HUES64 (cell line): ENCODE results near the gene GINS2.

Source experiments
- H3K27ac ChIP-seq: 2 replicates; pipeline ENCODE4 v1.7.0; 2013; ENCODE audit warnings: low read depth, low read length, inconsistent platforms
- H3K27me3 ChIP-seq: 2 replicates; pipeline ENCODE4 v1.6.1; 2013; ENCODE audit warnings: mild to moderate bottlenecking, low read length; ENCODE audit not compliant: insufficient read depth
- H3K36me3 ChIP-seq: 2 replicates; pipeline ENCODE4 v1.6.1; 2013; ENCODE audit warnings: mild to moderate bottlenecking, low read length; ENCODE audit not compliant: insufficient read depth
- H3K4me1 ChIP-seq: 2 replicates; pipeline ENCODE4 v1.6.1; 2013; ENCODE audit warnings: mild to moderate bottlenecking, low read length, moderate library complexity; ENCODE audit not compliant: insufficient read depth
- H3K4me3 ChIP-seq: 2 replicates; pipeline ENCODE4 v1.5.1; 2013; ENCODE audit warnings: mild to moderate bottlenecking, low read length, moderate library complexity
- H3K9ac ChIP-seq: 2 replicates; pipeline ENCODE4 v1.6.1; 2013; ENCODE audit warnings: mild to moderate bottlenecking, low read depth, low read length
- H3K9me3 ChIP-seq: 2 replicates; pipeline ENCODE4 v1.6.1; 2013; ENCODE audit warnings: low read depth, low read length; ENCODE audit not compliant: insufficient read depth
- WGBS: fragments of 150-250, 120-280 bp; methylation state at CpG from one replicate; pipeline ENCODE4 v1.1.7; 2013; ENCODE audit warnings: missing lambda C conversion rate; 5-methylcytosine and 5-hydroxymethylcytosine counted together

The GINS2 gene

DNA sequence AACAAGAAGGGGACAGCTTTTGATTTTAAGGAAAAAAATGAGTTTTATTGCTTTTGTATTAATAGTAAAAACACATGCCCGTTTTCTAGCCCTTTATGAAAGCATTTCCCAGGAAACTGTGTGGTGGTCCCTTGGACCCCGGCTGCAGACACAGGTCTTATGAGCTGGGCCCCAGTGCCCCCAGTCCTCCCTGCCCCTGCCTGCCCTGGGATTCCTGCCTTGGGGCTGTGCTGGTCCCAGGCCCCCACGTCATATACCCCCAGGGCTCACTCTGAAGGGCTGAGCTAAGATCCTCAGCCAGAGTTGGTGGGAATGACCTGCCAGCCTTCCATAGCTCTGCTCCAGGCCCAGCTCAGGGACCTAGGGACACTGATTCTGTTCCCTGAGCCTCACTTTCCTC, 30.8 kb downstream of the GINS2 start:
- H3K36me3 ChIP-seq, result peaks cover 91% of the 10 kb centered on the region
- H3K9me3 ChIP-seq, result no peaks in the 10 kb centered on the region
- H3K4me1 ChIP-seq, result no peaks in the 10 kb centered on the region
- H3K27me3 ChIP-seq, result no peaks in the 10 kb centered on the region
- no peak overlapping the region for H3K4me3 ChIP-seq
- 92% methylated on average over 3 of the region's 3 CpGs for WGBS
- no peak overlapping the region for H3K27ac ChIP-seq
- no peak overlapping the region for H3K9ac ChIP-seq

DNA sequence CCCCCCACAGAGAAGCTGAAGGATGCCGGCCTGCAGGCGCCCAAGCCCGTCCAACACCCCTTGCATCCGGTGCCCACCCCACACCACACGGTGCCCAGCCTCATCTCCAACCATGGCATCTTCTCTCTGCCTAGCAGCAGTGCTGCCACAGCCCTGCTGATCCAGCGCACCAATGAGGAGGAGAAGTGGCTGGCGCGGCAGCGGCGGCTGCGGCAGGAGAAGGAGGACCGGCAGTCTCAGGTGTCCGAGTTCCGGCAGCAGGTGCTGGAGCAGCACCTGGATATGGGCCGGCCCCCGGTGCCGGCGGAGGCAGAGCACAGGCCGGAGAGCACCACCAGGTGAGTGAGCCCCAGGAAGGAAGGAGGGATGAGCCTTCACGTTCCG, 31.5 kb downstream of the GINS2 start:
- Histone ChIP-seq H3K9me3 (no peaks in the 10 kb centered on the region), H3K27me3 (no peaks in the 10 kb centered on the region), H3K36me3 (peaks cover 84% of the 10 kb centered on the region), H3K4me1 (no peaks in the 10 kb centered on the region), H3K27ac (no peak overlapping the region), H3K9ac (no peak overlapping the region), H3K4me3 (no peak overlapping the region)
- 95% methylated on average over 21 of the region's 21 CpGs for WGBS

DNA sequence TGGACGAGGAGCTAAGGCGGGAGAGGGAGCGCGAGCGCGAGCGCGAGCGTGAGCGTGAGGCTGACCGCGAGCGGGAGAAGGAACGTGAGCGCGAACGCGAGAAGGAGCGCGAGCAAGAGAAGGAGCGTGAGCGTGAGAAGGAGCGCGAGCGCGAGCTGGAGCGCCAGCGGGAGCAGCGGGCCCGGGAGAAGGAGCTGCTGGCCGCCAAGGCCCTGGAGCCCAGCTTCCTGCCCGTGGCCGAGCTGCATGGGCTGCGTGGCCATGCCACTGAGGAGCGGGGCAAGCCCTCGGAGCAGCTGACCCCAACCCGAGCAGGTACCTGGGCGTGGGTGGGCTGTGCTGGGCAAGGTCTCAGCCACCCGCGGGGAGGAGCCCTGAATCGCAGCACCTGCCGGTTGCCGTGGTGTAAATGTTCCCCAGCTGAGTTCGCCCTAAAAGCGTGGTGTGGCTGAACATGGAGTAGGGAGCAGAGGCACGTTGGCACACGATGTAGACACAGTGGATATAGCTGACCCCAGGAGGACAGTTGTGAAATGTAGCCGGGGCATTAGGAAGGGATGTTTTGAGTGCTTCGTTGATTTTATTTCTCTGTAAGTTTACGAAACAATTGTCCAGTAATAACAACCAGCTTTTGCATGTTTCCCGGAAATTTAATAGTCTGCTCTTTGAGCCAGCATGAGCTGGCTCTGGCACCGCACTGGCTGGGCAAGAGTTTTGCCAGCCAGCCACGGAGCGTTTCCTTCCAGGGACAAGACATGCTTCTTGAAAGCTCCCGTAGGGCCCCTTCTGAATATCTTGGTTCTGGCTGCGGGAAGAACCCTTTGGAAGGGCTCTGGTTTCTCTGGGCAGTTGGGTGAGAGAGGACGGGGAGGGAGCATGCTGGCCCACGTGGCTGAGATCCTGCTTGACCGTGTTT, 32.1 kb downstream of the GINS2 start:
- no peak overlapping the region for H3K4me3 ChIP-seq
- WGBS, result 95% methylated on average over 59 of the region's 59 CpGs
- no peaks in the 10 kb centered on the region for H3K27me3 ChIP-seq
- H3K9ac ChIP-seq, result no peak overlapping the region
- no peak overlapping the region for H3K27ac ChIP-seq
- H3K4me1 ChIP-seq, result no peaks in the 10 kb centered on the region
- H3K9me3 ChIP-seq, result no peaks in the 10 kb centered on the region
- H3K36me3 ChIP-seq, result peaks cover 80% of the 10 kb centered on the region

DNA sequence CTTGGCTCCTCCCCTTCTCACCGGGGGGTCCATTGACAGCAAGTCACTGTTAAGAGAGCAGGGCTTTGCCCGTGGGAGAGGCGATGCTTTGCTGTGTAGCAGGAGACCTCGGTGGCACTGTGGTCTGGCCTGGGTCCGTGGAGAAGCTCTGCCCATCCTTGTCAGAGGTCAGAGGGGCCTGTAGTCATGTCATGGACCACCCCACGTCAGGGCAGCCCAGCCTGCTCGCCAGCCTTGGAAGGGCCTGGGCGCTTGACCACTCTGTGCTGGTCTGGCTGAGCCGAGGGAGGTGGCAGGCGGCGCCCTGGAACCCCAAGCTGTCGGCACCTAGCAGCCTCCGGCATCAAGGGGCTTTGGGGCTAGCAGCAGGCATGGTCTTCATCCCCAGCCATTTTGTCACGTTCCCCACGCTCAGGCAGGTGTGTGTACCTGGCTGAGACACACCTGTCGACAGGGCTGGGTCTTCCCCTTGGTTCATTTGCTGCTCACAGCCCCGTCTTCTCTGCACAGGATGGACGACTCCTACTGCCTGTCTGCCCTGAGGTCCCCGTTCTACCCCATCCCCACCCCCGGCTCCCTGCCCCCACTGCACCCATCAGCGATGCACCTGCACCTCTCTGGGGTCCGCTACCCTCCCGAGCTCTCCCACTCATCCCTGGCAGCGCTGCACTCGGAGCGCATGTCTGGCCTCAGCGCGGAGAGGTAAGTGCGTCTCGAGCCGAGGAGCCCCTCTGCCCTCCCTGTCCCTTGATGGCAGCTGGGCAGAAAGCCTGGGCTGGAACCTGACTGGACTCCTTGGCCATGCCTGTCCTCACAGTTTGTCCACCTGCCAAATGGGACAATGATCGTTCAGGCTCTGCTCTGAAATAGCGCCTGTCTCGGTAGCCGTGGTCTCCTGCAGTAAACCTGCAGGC, 33.3 kb downstream of the GINS2 start:
- Histone ChIP-seq H3K27me3 (no peaks in the 10 kb centered on the region), H3K9me3 (no peaks in the 10 kb centered on the region), H3K4me3 (no peak overlapping the region), H3K9ac (no peak overlapping the region), H3K27ac (no peak overlapping the region), H3K36me3 (peaks cover 73% of the 10 kb centered on the region), H3K4me1 (no peaks in the 10 kb centered on the region)
- 93% methylated on average over 35 of the region's 35 CpGs for WGBS

DNA sequence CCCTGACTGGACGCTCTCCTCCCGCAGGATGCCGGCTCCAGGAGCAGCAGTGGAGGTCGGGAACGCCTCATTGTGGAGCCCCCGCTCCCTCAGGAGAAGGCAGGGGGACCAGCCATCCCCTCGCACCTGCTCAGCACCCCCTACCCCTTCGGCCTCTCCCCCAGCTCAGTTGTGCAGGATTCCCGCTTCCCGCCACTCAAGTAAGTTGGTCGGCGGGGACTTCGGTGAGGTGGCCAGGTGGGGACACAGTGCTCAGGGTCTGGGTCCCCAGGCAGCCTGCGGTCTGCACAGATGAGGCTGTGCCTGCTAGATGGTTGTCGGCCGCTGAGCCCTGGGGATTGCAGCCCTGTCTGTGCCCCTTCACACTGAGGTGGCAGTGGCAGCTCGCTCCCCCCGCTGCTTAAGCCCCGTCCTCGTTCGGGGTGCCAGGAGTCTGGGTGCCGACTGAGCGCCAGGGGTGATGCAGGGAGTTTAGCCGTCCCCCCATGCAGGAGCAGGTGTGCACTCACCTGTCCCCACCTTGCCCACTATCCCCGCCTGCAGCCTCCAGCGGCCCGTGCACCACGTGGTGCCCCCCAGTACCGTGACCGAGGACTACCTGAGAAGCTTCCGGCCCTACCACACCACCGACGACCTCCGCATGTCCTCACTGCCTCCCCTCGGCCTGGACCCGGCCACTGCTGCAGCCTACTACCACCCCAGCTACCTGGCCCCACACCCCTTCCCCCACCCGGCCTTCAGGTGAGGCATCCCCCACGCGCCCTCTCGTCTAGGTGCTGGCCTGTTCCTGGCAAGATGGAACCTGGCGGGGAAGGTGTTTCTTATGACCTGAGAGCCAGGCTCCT, 34.3 kb downstream of the GINS2 start:
- H3K36me3 ChIP-seq, result peaks cover 74% of the 10 kb centered on the region
- 95% methylated on average over 41 of the region's 41 CpGs for WGBS
- H3K4me3 ChIP-seq, result no peak overlapping the region
- H3K27me3 ChIP-seq, result no peaks in the 10 kb centered on the region
- no peak overlapping the region for H3K9ac ChIP-seq
- H3K4me1 ChIP-seq, result no peaks in the 10 kb centered on the region
- no peak overlapping the region for H3K27ac ChIP-seq
- H3K9me3 ChIP-seq, result no peaks in the 10 kb centered on the region

DNA sequence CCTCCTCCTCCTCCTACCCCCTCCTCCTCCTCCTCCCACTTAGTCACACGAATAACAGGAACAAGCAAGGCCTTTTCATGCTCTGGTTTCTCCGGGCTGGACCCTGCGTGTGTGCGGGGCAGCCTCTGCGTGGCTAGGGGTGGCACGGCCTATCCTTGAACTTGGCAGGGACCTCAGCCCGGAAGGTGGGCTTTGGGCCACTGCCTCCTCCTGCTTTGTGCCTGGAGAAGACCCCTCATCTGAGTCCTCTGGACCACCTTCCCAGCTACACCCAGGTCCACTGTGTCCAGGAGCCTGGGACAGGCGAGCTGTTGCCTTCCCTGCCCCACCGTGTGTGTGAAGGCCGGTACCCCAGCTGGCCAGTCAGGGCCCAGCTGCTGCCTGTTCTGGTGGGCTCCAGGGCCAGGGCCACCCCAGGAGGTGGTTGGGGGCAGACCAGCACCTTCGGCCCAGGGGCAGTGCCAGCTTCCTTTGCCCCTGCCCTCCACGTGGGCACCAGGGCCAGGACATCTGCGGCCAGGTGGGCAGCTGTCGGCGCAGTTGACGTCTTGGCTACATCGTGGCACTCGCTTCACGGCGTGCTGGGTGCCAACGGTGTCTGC, 35.4 kb downstream of the GINS2 start:
- no peak overlapping the region for H3K9ac ChIP-seq
- no peaks in the 10 kb centered on the region for H3K9me3 ChIP-seq
- no peaks in the 10 kb centered on the region for H3K27me3 ChIP-seq
- peaks cover 70% of the 10 kb centered on the region for H3K36me3 ChIP-seq
- no peaks in the 10 kb centered on the region for H3K4me1 ChIP-seq
- no peak overlapping the region for H3K4me3 ChIP-seq
- WGBS, result 95% methylated on average over 21 of the region's 21 CpGs
- no peak overlapping the region for H3K27ac ChIP-seq

DNA sequence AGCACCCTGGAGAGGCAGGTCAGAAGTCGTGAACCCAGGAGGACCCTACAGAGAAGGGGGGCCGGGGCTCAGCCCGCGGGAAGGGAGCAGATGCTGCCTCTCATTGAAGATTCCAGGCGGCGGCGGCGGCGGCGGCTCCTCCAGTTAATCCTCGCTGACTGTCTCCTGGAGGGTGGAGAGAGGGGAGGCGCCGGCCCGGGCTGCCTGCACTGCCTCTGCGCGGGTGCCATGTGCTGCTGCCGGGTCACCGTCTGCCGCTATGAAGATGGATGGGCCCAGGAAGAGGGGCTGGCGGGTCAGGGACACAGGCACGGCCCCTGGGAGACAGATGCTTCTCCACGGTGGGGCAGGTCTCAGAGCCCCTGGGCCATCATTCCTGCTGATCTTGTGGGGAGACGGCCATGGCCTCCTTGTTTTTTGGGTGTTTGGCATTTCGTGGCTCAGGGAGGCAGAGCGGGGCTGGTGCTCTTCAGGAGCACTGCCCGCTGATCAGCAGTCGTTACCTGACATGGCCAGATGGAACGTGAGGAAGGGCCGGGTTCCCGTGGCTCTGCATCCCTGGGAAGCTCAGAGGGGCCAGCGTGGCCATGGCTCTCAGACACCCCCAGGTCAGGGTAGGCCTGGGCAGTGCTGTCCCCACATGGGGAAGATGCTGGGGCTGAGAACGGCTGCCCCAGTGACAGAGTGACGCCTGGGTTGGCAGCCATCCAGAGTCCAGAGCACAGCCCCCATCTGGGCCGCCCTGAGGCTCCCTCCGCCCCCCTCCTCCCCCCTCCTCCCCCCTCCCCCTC, 36.1 kb downstream of the GINS2 start:
- Histone ChIP-seq H3K27me3 (no peaks in the 10 kb centered on the region), H3K9ac (no peak overlapping the region), H3K9me3 (no peaks in the 10 kb centered on the region), H3K4me3 (no peak overlapping the region), H3K27ac (peak overlapping the region; percentile 52; the same call in 1 of the 2 replicates), H3K4me1 (no peaks in the 10 kb centered on the region), H3K36me3 (peaks cover 63% of the 10 kb centered on the region)
- 79% methylated on average over 33 of the region's 35 CpGs for WGBS

DNA sequence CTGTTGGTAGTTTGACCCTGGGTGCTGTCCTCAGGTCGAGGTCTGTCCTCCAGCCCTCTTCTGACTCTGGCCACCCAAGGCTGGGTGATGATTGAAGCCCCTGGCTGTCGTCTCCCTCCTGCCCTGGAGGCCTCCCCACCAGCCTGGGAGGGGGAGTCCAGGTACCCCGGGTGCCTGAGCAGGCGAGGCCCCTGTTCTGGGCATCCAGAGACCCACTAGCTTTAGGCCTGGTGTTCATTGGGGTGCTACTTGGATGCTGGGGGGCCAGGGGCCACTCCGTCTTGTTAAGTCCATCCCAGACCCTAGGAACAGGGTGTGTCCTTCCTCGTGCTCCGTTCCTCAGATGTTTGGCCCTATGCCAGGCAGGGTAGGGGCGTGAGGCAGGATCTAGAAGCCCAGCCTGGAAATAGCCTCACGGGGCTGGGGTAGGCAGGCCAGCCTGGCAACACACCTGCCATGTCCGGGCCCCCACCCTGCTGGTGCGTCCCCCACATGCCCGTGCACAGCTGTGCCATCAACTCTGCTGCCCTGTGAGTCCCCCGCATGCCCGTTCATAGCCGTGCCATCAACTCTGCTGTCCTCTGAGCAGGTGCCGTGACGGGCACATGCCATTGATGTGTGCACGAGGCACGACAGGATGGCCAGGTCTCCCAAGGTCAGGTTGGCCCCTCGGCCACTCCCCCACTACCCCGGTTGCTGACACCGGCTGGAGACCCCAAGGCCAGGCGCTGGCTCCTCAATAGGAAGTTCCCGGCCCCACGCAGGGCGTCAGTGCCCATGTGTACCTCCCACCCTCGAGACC, 36.9 kb downstream of the GINS2 start:
- Histone ChIP-seq H3K36me3 (peaks cover 56% of the 10 kb centered on the region), H3K9me3 (no peaks in the 10 kb centered on the region), H3K9ac (no peak overlapping the region), H3K27ac (peak overlapping the region; percentile 30; the same call in 1 of the 2 replicates), H3K27me3 (no peaks in the 10 kb centered on the region), H3K4me3 (no peak overlapping the region), H3K4me1 (no peaks in the 10 kb centered on the region)
- WGBS, result 92% methylated on average over 27 of the region's 27 CpGs

DNA sequence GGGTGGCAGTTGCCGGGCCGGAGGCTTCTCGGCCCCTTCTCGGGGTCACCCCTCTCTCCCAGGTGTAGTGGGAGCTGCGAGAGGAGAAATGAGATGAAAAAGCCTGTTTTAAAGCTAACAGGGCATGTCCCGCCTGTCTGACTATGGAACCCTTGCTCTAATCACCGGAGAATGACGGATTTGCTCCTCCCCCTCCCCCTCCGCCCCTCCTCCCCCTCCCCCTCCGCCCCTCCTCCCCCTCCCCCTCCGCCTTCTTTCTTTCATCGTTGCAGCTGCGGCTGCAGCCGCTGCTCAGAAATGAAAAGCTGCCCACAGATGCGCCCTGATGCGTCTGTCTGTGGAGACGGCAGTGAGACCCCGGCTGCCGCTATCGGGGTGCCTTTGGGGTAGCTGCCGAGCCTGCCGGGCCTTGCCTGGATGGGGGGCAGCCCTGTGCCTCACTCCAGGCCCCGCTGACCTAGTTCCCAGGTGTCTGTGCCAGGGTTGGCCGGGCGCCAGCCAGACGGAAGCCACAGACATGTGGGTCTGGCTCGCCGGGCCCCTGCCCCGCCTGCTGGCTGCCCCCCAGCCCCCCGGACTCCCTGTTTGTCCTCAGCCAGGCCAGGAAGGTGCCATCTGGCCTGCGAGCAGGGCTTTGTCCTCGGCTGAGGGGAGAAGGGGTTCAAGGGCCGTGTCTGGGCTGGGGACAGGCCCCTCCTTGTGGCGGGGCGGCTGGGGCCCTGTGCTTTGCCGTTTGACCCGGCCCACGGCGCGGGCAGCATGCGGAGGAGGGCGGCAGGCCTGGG, 37.7 kb downstream of the GINS2 start:
- WGBS, result 84% methylated on average over 37 of the region's 42 CpGs

More for the DNA sequence above, 37.7 kb downstream of the GINS2 start:
- no peak overlapping the region for H3K4me3 ChIP-seq
- no peak overlapping the region; the same call in 1 of the 2 replicates for H3K27ac ChIP-seq
- no peaks in the 10 kb centered on the region for H3K27me3 ChIP-seq
- no peaks in the 10 kb centered on the region for H3K4me1 ChIP-seq
- H3K36me3 ChIP-seq, result peaks cover 48% of the 10 kb centered on the region
- no peaks in the 10 kb centered on the region for H3K9me3 ChIP-seq
- H3K9ac ChIP-seq, result no peak overlapping the region
